ENCODE measurements around the gene PTAR1. TPM values are rescaled to one million over a fixed set of nuclear protein-coding genes. Genes with fewer than 3 reads are reported as not detected.
A peak's percentile ranks its signal among the peaks of the same experiment; 100 is the strongest.
"Not testable (repeated sequence)": the region's sequence is repeated elsewhere in the genome, so short reads cannot be mapped to it uniquely, and the experiment has no call there.

PTAR1 gene, protein sequence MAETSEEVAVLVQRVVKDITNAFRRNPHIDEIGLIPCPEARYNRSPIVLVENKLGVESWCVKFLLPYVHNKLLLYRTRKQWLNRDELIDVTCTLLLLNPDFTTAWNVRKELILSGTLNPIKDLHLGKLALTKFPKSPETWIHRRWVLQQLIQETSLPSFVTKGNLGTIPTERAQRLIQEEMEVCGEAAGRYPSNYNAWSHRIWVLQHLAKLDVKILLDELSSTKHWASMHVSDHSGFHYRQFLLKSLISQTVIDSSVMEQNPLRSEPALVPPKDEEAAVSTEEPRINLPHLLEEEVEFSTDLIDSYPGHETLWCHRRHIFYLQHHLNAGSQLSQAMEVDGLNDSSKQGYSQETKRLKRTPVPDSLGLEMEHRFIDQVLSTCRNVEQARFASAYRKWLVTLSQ
- 14.7 and 21.4 TPM in 2 replicates for total RNA-seq (2014; rRNA removed; shearing (Covaris generic); ENCODE audit: low replicate concordance)

DNA sequence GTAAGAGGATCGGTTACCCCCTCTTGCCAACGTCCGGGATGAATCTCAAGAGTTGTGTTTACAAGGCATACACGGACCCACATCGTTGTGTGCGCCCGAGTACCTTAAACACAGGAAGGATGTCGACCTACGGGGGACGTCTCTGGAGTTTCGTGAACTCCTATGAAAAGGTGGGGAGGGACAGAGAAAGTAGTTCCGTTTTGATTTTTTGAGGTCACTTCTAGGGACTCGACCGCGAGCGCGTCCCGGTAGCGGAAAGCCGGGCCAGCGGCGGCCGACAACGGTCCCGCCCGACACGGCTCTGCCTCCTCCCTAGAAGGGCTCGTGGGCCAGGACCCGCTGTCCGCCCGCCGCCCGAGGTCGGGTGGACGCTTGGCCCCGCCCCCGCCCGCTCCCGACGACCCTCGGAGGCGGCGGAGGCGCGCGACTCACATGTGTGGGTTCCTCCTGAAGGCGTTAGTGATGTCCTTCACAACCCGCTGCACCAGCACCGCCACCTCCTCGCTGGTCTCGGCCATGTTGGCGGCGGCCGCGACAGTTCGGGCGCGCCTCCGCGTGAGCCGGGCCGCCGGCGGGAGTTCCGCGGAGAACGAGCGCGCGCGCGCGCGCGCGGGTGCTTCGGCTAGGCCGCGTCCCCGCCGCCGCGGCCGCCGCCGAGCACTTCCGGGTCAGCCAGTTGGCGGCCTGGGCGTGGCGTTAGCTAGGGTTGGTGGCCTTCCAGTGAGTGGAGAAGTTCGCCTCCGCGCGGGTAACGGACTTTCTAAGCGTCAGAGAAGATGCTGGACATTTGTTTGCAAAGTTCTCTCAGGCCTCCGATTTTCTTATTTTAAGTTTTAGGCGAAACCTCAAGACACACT is at the start of gene PTAR1:
TSS of gene PTAR1 (minus strand) at position 591 of the 857 bp plus-strand sequence. CDS start at position 518, 73 bp downstream.
- in situ Hi-C loops (cut with HindIII; ENCODE audit: low pct_unique_long_range_greater_than_20kb, low sequenced_read_pairs): no loop called here
- DNase-seq (ENCODE audit: low read depth): peak; percentile 82

DNA sequence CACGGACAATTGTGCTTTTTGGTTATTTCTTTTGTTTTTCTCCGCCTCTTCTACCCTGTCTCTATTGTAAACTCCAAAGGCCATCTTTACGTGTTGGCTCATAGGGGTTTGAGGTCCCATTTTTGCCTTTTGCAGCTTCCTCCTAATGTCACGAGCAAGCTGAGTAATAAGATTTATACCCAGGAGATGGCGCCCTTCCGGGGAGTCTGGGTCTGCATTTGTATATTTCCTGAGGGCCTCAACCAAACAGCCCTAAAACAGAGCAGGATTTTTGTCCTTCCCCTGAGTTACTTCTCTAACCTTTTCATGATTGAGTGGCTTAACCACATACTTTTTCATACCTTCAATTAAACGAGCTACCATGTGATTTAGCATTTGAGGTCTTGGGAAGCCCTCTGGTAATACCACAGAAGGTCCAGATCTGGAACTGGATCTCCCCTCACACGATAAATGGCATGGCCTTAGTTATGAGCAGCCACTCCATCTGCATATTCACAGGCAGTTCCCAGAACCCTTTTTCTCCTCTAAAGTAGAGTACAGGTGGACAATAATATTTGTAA is 49.6 kb upstream of the PTAR1 start:
- in situ Hi-C loops (cut with HindIII; ENCODE audit: low pct_unique_long_range_greater_than_20kb, low sequenced_read_pairs): no loop called here
- DNase-seq (ENCODE audit: low read depth): no peak

DNA sequence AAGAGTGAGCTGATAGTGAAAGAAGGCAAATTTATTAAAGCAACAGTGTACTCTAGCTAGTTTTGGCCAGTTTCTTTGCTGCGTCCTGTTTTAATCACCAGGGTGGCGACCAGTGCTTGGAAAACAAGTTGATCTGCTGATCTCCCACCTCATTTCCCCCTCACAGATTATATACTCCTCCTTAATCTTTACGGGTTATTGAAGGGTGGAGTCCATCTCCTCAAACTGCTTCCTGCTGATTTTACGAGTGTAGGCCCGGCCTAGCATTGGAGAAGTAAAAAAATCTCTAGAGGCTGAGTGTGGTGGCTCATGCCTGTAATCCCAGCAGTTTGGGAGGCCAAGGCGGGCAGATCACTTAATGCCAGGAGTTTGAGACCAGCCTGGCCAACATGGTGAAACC is 46.8 kb upstream of the PTAR1 start:
- in situ Hi-C loops (cut with HindIII; ENCODE audit: low pct_unique_long_range_greater_than_20kb, low sequenced_read_pairs): no loop called here
- no peak for DNase-seq (ENCODE audit: low read depth)

DNA sequence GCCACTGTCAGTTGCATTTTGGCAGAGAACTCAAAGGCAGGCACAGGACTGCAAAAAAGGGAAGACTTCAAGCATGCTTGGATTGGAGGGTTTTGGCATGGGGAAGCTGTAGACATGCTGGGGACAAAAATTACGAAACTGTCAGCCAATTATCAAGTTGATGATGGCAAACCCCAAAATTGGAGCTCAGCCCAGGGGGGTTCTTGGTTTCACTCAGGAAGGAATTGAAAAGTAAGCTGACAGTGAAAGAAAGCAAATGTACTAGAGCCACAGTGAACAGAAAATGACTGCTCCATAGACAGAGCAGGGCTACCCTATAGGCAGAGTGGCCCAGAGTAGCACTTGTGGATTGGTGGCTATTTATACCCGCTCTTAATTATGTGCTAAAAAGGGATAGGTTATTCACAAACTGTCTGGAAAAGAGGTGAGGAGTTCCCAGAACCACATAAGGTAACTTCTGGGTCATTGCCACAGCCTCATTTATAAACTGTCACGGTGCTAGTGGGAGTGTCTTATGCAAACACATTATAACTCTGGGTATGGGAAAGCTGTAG is 46.2 kb upstream of the PTAR1 start:
- in situ Hi-C loops (cut with HindIII; ENCODE audit: low pct_unique_long_range_greater_than_20kb, low sequenced_read_pairs): no loop called here
- DNase-seq (ENCODE audit: low read depth): no peak

DNA sequence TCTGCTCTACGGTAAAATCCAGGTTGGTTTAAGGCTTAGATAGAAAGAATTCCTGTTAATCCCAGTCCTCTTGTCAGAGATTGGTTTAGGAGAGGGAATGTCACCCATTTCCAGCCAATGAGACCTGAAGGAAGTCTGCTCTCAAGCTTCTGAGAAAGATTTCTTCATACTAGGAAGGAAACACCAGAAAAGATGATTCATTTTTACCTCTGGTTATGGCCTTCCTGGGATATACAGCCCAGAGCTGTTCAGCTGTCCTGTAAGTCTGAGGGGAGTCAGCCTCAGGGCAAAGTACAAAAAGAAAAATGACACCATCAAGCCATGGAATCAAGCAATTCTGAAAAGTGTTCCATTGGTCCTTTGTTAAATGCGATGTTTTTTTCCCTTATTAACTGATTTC is 42.2 kb upstream of the PTAR1 start:
- in situ Hi-C loops (cut with HindIII; ENCODE audit: low pct_unique_long_range_greater_than_20kb, low sequenced_read_pairs): no loop called here
- DNase-seq (ENCODE audit: low read depth): no peak

DNA sequence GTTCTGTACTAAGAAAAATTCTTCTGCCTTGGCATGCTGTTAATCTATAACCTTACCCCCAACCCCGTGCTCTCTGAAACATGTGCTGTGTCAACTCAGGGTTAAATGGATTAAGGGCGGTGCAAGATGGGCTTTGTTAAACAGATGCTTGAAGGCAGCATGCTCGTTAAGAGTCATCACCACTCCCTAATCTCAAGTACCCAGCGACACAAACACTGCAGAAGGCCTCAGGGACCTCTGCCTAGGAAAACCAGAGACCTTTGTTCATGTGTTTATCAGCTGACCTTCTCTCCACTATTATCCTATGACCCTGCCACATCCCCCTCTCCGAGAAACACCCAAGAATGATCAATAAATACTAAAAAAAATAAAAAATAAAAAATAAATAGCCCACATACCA is 40.2 kb upstream of the PTAR1 start:
- in situ Hi-C loops (cut with HindIII; ENCODE audit: low pct_unique_long_range_greater_than_20kb, low sequenced_read_pairs): not testable (repeated sequence)

DNA sequence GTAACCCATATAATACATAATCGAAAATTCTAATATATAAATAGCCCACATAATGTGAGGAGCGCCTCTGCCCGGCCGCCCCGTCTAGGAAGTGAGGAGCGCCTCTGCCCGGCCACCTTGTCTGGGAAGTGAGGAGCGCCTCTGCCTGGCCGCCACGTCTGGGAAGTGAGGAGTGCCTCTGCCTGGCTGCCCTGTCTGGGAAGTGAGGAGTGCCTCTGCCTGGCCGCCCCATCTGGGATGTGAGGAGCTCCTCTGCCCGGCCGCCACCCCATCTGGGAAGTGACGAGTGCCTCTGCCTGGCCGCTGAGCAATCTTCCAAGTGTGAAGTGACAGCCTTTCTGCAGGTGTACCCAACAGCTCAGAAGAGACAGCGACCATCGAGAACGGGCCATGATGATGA is 39.7 kb upstream of the PTAR1 start:
- DNase-seq (ENCODE audit: low read depth); in situ Hi-C loops (cut with HindIII; ENCODE audit: low pct_unique_long_range_greater_than_20kb, low sequenced_read_pairs): not testable (repeated sequence)

More for the DNA sequence above, 40.2 kb upstream of the PTAR1 start:
- not testable (repeated sequence) for DNase-seq (ENCODE audit: low read depth)

DNA sequence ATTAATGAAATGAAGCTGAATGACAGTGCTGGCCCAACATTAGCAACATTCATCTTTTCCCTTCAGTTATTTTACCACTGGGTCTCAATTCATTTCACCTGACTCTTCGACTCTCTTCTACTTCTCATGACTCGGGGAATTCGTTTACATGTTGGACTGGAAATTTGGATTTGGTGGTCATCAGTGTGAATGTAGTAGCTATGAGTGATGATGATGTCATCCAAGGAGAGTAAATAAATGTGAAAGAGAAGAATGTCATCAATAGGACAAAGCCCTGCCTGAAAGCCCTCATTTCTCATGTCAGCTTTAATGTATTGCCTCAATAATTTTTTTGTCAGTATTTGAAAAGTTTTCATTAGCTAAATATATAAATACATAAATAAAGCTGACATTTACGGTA is 38.9 kb upstream of the PTAR1 start:
- DNase-seq (ENCODE audit: low read depth): no peak
- in situ Hi-C loops (cut with HindIII; ENCODE audit: low pct_unique_long_range_greater_than_20kb, low sequenced_read_pairs): no loop called here

DNA sequence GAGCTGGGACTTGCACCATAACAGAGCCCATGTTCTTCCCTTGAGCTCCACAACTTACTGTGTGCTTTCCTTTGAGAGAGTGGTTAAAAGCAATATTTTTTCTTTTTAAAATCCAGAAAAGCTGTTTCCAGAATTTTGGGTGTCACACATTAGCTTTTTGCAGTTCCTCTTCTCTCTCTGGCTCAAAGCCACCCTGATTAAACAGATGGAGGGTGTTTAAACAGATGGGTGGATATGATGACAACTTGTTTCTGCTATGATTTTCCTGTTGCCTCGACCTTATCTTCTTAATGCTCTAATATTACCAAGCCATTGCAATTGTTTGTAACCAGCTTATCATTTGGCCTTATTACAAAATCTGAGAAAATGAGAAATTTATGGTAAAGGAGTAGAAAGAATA is 37.9 kb upstream of the PTAR1 start:
- DNase-seq (ENCODE audit: low read depth): no peak
- in situ Hi-C loops (cut with HindIII; ENCODE audit: low pct_unique_long_range_greater_than_20kb, low sequenced_read_pairs): no loop called here

DNA sequence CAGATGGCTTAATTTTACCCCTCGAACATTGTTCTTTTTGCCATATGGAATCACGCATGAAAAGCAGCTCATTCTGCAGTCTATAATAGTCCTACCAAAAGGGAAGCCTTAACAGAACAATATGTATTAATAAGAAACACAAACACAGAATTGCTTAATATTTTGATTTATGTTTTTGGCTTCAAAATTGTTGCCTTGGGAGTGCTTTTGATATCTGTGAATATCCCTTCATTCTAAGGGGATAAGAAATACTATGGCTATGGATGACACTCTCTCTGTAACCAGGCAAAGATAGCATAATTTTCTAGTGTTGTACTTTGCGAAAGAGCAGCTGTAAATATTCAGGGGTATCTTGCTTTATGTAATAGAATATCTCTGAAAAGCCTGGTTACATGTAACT is 34.5 kb upstream of the PTAR1 start:
- in situ Hi-C loops (cut with HindIII; ENCODE audit: low pct_unique_long_range_greater_than_20kb, low sequenced_read_pairs): no loop called here

DNA sequence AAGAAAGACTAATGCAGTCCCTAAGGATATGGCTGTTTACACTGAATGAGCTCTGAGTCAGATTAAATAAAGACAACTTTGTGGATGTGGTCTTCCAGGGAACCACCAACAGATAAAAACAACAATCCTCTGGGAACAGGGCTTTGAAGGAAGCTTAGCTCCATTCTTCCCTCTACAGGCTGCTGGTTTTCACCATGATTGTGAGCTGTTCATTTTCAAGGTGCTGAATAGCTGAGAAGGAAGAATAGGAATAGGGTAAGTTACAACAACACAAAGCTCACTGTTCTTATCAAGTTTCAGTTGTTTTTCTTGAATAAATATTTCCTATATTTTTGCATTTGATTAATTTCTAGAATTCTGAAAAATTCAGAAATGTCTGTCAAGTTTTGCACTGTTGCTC is 25.9 kb upstream of the PTAR1 start:
- DNase-seq (ENCODE audit: low read depth): peak; percentile 24

More for the DNA sequence above, 34.5 kb upstream of the PTAR1 start:
- DNase-seq (ENCODE audit: low read depth): no peak

DNA sequence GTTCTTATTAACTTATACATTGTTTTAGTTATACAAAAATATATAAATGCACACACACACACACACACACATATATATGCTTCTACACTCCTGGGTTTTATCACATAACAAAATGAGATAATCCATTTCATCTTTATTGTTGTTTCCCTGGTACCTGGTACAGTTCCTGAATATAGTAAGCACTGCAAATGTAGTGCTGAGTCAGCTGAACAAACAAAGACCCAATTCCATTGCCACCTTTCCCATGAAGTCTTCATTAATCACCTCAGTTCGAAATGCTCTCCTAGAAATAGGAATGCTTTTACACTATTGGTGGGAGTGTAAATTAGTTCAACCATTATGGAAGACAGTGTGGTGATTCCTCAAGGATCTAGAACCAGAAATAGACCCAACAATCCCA is 13.4 kb upstream of the PTAR1 start:
- no peak for DNase-seq (ENCODE audit: low read depth)
- in situ Hi-C loops (cut with HindIII; ENCODE audit: low pct_unique_long_range_greater_than_20kb, low sequenced_read_pairs): no loop called here

More for the DNA sequence above, 25.9 kb upstream of the PTAR1 start:
- in situ Hi-C loops (cut with HindIII; ENCODE audit: low pct_unique_long_range_greater_than_20kb, low sequenced_read_pairs): no loop called here

DNA sequence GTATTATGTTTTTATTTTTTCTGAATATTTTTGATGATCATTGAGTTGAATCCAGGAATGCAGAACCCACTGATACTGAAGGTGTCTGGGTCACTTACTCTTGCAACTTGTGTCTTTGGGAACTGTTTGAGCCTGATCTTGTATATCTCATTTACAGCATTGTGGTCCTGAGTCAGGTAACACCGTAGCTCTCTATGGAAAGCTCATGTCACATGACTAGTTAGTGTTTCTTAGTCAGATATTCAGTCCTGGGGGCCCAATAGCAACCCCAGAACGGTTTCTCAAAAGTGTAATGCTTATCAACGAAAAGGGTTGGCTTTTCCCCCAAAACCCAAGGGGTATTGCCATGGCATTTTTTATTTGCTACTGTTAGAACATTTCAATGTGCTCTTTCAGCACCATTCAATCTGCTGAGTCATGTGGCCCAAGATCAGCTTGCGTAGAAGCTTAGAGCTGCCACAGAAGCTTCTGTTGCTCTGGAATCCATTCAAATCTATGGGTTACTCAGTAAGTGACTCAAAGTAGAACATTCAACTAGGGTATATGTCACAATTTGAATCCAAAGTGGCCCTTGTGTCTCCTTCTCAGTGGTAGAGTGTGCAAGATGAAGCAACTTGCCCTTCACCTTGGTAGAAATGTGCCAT is 12.1 kb upstream of the PTAR1 start:
- in situ Hi-C loops (cut with HindIII; ENCODE audit: low pct_unique_long_range_greater_than_20kb, low sequenced_read_pairs): no loop called here
- no peak for DNase-seq (ENCODE audit: low read depth)

DNA sequence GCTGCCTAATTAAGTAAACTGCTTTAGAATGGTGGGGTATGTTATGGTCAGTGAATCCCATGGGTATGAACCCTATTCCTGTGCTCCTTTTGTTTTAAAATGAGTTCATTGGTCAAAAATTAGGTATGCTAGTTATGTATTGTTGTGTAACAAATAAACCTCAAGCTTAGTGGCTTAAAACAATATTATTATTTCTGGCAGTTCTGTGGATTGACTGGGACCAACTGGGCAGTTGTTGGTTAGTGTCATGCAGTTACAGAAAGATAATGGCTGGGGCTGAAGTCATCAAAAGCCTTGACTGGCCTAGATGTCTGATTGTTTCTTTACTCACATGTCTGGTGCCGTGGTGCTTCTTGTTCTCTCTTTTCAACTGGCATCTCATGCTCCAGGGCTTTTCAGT is 8.9 kb upstream of the PTAR1 start:
- no peak for DNase-seq (ENCODE audit: low read depth)
- in situ Hi-C loops (cut with HindIII; ENCODE audit: low pct_unique_long_range_greater_than_20kb, low sequenced_read_pairs): no loop called here

DNA sequence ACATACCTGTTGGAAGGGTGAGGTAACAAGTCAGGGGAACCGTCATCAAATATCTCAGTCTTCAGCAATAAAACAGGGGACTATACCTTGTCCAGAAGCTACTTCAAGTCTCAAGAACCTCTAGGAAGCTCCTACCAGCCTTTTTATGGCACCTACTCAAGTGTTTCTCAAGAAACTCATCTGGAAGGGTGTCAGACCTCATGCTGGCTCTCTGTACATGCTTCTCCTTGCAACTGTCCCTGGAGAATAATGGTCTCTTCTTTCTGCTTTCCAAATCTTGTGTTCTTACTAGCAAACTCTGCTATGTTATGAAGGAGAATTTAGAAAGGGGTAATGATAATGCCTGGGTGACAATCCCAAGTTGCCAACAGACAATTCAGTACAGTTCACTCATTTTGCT is 8.3 kb upstream of the PTAR1 start:
- no peak for DNase-seq (ENCODE audit: low read depth)
- in situ Hi-C loops (cut with HindIII; ENCODE audit: low pct_unique_long_range_greater_than_20kb, low sequenced_read_pairs): no loop called here

DNA sequence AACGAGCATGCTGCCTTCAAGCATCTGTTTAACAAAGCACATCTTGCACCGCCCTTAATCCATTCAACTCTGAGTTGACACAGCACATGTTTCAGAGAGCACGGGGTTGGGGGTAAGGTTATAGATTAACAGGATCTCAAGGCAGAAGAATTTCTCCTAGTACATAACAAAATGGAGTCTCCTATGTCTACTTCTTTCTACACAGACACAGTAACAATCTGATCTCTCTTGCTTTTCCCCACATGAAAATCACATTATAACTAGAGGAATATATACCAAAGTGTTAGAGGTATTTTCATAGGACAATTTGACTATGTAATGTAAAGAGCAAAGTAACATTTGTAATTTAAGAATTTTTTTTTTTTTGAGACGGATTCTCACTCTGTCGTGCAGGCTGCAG is 4.1 kb upstream of the PTAR1 start:
- in situ Hi-C loops (cut with HindIII; ENCODE audit: low pct_unique_long_range_greater_than_20kb, low sequenced_read_pairs); DNase-seq (ENCODE audit: low read depth): not testable (repeated sequence)

DNA sequence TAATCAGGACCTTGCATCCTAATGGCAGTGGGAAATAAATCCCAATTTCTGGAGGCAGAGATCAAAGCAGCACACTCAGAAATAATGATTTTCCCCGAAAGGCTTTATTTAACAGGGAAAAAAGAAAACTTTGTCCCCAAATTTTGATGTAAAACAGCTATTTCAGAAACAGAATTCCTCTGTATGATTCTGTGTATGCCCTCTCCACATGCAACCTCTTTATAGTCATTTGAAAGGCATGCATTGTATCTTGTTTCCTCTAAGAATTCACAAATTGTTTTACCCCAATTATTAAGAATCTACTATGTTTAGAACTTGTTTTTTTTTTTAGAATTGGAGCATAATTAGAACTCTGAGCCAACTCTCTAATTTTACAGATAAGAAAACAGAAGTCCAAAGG is 2.7 kb upstream of the PTAR1 start:
- in situ Hi-C loops (cut with HindIII; ENCODE audit: low pct_unique_long_range_greater_than_20kb, low sequenced_read_pairs): no loop called here
- no peak for DNase-seq (ENCODE audit: low read depth)

DNA sequence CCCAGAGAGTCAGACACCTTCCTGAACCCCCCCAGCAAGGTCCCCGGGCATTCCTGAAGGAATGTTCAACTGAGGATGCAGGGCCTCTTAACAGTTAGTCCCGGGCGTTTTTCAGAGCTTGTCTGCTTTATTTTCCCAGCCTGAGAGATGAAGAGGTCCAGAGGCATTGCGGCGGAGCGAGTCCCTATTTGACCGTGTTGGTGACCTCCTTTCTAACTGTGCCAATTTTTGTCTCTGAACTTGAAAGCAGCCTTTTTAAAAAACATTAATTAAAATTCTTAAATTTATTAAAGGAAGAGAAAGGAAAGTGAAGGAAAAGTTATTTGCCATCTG is 433 bp upstream of the PTAR1 start:
- in situ Hi-C loops (cut with HindIII; ENCODE audit: low pct_unique_long_range_greater_than_20kb, low sequenced_read_pairs): no loop called here
- no peak for DNase-seq (ENCODE audit: low read depth)
